ENCODE results near the gene SCAF4. TPM values are rescaled to one million over a fixed set of nuclear protein-coding genes. Genes with fewer than 3 reads are reported as not detected.

Gene SCAF4
- total and polyA plus RNA-seq, 2 of the 8 experiments (the other 6 are each of a cell fraction or from before 2014, with no cell fraction given): 28.9 to 55.1 TPM

GRCh38 chr21:31777857-31778256, 45.9 kb upstream of the SCAF4 start:
- H4K8ac ChIP-seq (ENCODE audit: extremely low read depth, insufficient read depth, low read length): no peak overlapping the region
- H3K36me3 ChIP-seq (ENCODE audit: control insufficient read depth in 2 of 4, insufficient read depth in 4 of 4, low read length in 3 of 4): no peaks in the 10 kb centered on the region
- no peaks in the 10 kb centered on the region for H3K27me3 ChIP-seq (replicated peaks in 1 of 4; ENCODE audit: control insufficient read depth in 3 of 4, extremely low read depth in 1 of 4, insufficient read depth in 3 of 4, low read length in 3 of 4)
- no peak overlapping the region for H2BK12ac ChIP-seq (ENCODE audit: low read depth, low read length)
- DNase-seq (ENCODE audit: low read depth in 1 of 2, low spot score in 2 of 2) (no peak), FAIRE-seq (no peak)
- H3K4me3 ChIP-seq (ENCODE audit: extremely low read depth in 1 of 4, insufficient read depth in 2 of 4, low read depth in 3 of 4, low read length in 4 of 4): no peak overlapping the region
- no peak overlapping the region for H3K23ac ChIP-seq (ENCODE audit: insufficient read length)
- H2BK15ac ChIP-seq (ENCODE audit: low read length): no peak overlapping the region
- no peak overlapping the region for H3K18ac ChIP-seq (ENCODE audit: extremely low read depth, low read length)
- no peak overlapping the region for H2AFZ ChIP-seq (ENCODE audit: low read length)
- no peaks in the 10 kb centered on the region for H3K79me2 ChIP-seq (ENCODE audit: control insufficient read depth in 1 of 2, insufficient read depth in 2 of 2, low read length in 2 of 2)
- no peaks in the 10 kb centered on the region for H3K79me1 ChIP-seq (ENCODE audit: low read depth, low read length)
- H3K9ac ChIP-seq (replicated peaks in 1 of 4; ENCODE audit: extremely low read depth in 1 of 4, low read depth in 3 of 4, low read length in 3 of 4): no peak overlapping the region
- H3K9me3 ChIP-seq (ENCODE audit: insufficient read depth in 2 of 2, low read depth in 1 of 2, low read length in 1 of 2): no peaks in the 10 kb centered on the region
- no peaks in the 10 kb centered on the region for H4K20me1 ChIP-seq (replicated peaks in 1 of 2; ENCODE audit: control insufficient read depth in 1 of 2, insufficient read depth in 2 of 2, low read length in 2 of 2)
- H3K14ac ChIP-seq (ENCODE audit: insufficient read length): no peak overlapping the region
- no peak overlapping the region for H2BK120ac ChIP-seq (replicated peaks; ENCODE audit: low read depth, low read length)
- no peaks in the 10 kb centered on the region for H3K23me2 ChIP-seq (ENCODE audit: low read depth, low read length)
- CTCF ChIA-PET (ENCODE audit: partially characterized antibody): interaction anchor here (3.1 kb wide), 1 partner anchor 8 kb away, joined by 12 read pairs; no protein-coding TSS in a partner anchor
- no peak overlapping the region for H2BK5ac ChIP-seq (ENCODE audit: low read depth, low read length)
- no peak overlapping the region for H3K4ac ChIP-seq (replicated peaks; ENCODE audit: insufficient read length, low read depth, low read length)
- no peak overlapping the region for H2AK5ac ChIP-seq (ENCODE audit: low read depth, low read length)
- no peak overlapping the region for H4K5ac ChIP-seq (ENCODE audit: insufficient read length, low read depth, low read length)
- H4K91ac ChIP-seq (replicated peaks; ENCODE audit: insufficient read length, low read length): no peak overlapping the region
- POLR2A ChIA-PET (ENCODE audit: partially characterized antibody): no interaction called here
- 89% methylated on average over 5 of the region's 5 CpGs; no CpG with 5 or more reads in 1 of the 2 experiments for WGBS, 2 experiments (ENCODE audit: extremely low coverage in 1 of 2, insufficient coverage in 1 of 2, insufficient read length in 1 of 2, insufficient replicate concordance in 2 of 2, low coverage in 1 of 2, low lambda C conversion rate in 2 of 2, missing lambda C conversion rate in 1 of 2)
- no peak overlapping the region for H3K4me2 ChIP-seq (ENCODE audit: insufficient read depth in 1 of 2, low read depth in 2 of 2, low read length in 2 of 2)
- no peak overlapping the region for H2BK20ac ChIP-seq (ENCODE audit: low read length)
- no peak overlapping the region for H3K56ac ChIP-seq (replicated peaks; ENCODE audit: insufficient read length, low read depth, low read length)
- H3K27ac ChIP-seq (ENCODE audit: low read depth, low read length): no peak overlapping the region
- H3K4me1 ChIP-seq (replicated peaks in 1 of 4; ENCODE audit: control insufficient read depth in 3 of 4, insufficient read depth in 4 of 4, low read length in 3 of 4): no peaks in the 10 kb centered on the region
- TF ChIP-seq POLR2A (IDR thresholded peaks at IDR 0.05; ENCODE audit: control extremely low read depth in 1 of 2, low read depth in 2 of 2, low read length in 2 of 2): no peak
